Peyer's patch (tissue), 4 donors: ENCODE results near the gene HRC.
"Not testable (repeated sequence)": the region's sequence is repeated elsewhere in the genome, so short reads cannot be mapped to it uniquely, and the experiment has no call there.

Source experiments
- POLR2A ChIP-seq, 2 donors: fragments of 450-650 bp; IDR thresholded peaks; one replicate each; pipeline ENCODE4 v1.5.1; 2017; ENCODE audit warnings: antibody characterized with exemption in 2 of 2, mild to moderate bottlenecking in 2 of 2, moderate library complexity in 2 of 2
- TF ChIP-seq, protein P1 (sequence below), 6 experiments: fragments of 450-650 bp in 4 of 6; fragments of 200-600 bp in 2 of 6; sonication (generic) in 1 of 6; IDR thresholded peaks; one replicate each; pipeline ENCODE4 v1.5.1; 2017 to 2019; ENCODE audit warnings: antibody characterized with exemption in 6 of 6, mild to moderate bottlenecking in 3 of 6, moderate library complexity in 1 of 6

DNA sequence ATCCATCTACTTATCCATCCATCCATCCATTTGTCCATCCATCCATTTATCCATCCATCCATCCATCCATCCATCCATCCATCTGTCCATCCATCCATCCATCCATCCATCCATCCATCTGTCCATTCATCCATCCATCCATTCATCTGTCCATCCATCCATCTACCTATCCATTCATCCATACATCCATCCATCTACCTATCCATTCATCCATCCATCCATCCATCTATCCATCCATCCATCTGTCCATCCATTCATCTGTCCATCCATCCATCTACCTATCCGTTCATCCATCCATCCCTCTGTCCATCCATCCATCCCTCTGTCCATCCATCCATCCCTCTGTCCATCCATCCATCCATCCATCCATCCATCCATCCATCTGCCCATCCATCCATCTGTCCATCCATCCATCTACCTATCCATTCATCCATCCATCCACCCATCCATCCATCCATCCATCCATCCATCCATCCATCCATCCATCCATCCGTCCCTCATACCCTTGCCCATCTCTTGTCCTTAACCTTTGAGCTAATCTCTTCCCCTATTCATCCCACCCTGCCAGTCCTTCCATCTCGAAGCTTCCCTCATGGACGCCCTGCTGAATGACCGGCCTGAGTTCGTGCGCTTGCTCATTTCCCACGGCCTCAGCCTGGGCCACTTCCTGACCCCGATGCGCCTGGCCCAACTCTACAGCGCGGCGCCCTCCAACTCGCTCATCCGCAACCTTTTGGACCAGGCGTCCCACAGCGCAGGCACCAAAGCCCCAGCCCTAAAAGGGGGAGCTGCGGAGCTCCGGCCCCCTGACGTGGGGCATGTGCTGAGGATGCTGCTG lies 27.0 kb upstream of the HRC start:
- TF ChIP-seq, protein P1, sequence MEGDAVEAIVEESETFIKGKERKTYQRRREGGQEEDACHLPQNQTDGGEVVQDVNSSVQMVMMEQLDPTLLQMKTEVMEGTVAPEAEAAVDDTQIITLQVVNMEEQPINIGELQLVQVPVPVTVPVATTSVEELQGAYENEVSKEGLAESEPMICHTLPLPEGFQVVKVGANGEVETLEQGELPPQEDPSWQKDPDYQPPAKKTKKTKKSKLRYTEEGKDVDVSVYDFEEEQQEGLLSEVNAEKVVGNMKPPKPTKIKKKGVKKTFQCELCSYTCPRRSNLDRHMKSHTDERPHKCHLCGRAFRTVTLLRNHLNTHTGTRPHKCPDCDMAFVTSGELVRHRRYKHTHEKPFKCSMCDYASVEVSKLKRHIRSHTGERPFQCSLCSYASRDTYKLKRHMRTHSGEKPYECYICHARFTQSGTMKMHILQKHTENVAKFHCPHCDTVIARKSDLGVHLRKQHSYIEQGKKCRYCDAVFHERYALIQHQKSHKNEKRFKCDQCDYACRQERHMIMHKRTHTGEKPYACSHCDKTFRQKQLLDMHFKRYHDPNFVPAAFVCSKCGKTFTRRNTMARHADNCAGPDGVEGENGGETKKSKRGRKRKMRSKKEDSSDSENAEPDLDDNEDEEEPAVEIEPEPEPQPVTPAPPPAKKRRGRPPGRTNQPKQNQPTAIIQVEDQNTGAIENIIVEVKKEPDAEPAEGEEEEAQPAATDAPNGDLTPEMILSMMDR (IDR thresholded peaks at IDR 0.05): not testable (repeated sequence)
- not testable (repeated sequence) for TF ChIP-seq POLR2A (IDR thresholded peaks at IDR 0.05)
